Calu3 (cell line): ENCODE data around the gene ARHGEF28. TPM values are rescaled to one million over a fixed set of nuclear protein-coding genes. Genes with fewer than 3 reads are reported as not detected.

Experiments used
- BruUV-seq: library from RNA; stranded (reverse); fragments of 400-500 nt; replicated peaks from 2 replicates; lab custom pipeline; 2021; lab: Mats Ljungman, UMichigan
- CTCF ChIA-PET: fragments of 300-600 bp; sonication (Branson Sonifier 250); formaldehyde crosslinking; loops from one replicate; lab custom pipeline; 2022; ENCODE audit warnings: antibody characterized with exemption; lab: Charles Lee
- DNase-seq: peaks from one replicate; pipeline ENCODE4 v3.0.0; 2022
- H3K27ac Mint-ChIP-seq: one replicate; pipeline ENCODE4 v1.8.0; 2022; ENCODE audit warnings: mixed read lengths; ENCODE audit not compliant: unreplicated experiment
- H3K27me3 Mint-ChIP-seq: one replicate; pipeline ENCODE4 v1.8.0; 2022; ENCODE audit warnings: mixed read lengths; ENCODE audit not compliant: unreplicated experiment
- H3K36me3 Mint-ChIP-seq: one replicate; pipeline ENCODE4 v1.8.0; 2022; ENCODE audit warnings: mild to moderate bottlenecking, moderate library complexity, mixed read lengths; ENCODE audit not compliant: insufficient read depth, unreplicated experiment
- H3K4me1 Mint-ChIP-seq: one replicate; pipeline ENCODE4 v1.8.0; 2022; ENCODE audit warnings: mild to moderate bottlenecking, low read depth, mixed read lengths; ENCODE audit not compliant: unreplicated experiment
- H3K4me3 Mint-ChIP-seq: one replicate; pipeline ENCODE4 v1.8.0; 2022; ENCODE audit warnings: mild to moderate bottlenecking, low read depth, moderate library complexity, mixed read lengths; ENCODE audit not compliant: unreplicated experiment
- H3K9me3 Mint-ChIP-seq: one replicate; pipeline ENCODE4 v1.8.0; 2022; ENCODE audit warnings: low read depth, mixed read lengths; ENCODE audit not compliant: unreplicated experiment
- CTCF ChIP-seq: fragments of 200-600 bp; IDR thresholded peaks from one replicate; pipeline ENCODE4 v1.8.0; 2022; ENCODE audit warnings: antibody characterized with exemption; ENCODE audit not compliant: unreplicated experiment
- intact Hi-C: fragments of 100-400 bp; cut with micrococcal nuclease; formaldehyde crosslinking; loops from one replicate; pipeline ENCODE4 v1.10.0; 2022; ENCODE audit not compliant: unreplicated experiment
- total RNA-seq: library from RNA; stranded (reverse); gene quantifications from 2 replicates; pipeline ENCODE4 v1.2.3, GENCODE V29; 2022

Gene ARHGEF28
- total RNA-seq, 1 experiment from 2014 or later, result 92.0 TPM

- intact Hi-C loops, result no loop called here
- Mint-ChIP-seq H3K4me3 (no peak overlapping the region), H3K27ac (peak overlapping the region; percentile 9), H3K9me3 (no peaks in the 10 kb centered on the region), H3K36me3 (peaks cover 81% of the 10 kb centered on the region), H3K4me1 (peaks cover 15% of the 10 kb centered on the region), H3K27me3 (no peaks in the 10 kb centered on the region)
- DNase-seq, result no peak
- CTCF ChIA-PET, result no interaction called here
- TF ChIP-seq CTCF, result no peak
- no TSS peak for BruUV-seq
Measured at GRCh38 chr5:73896668-73897067, 270.7 kb downstream of the ARHGEF28 start.

GRCh38 chr5:73897893-73898292 is 271.9 kb downstream of the ARHGEF28 start:
- intact Hi-C loops, result no loop called here
- Mint-ChIP-seq H3K27me3 (no peaks in the 10 kb centered on the region), H3K4me3 (no peak overlapping the region), H3K4me1 (peaks cover 26% of the 10 kb centered on the region), H3K36me3 (peaks cover 79% of the 10 kb centered on the region), H3K27ac (no peak overlapping the region), H3K9me3 (no peaks in the 10 kb centered on the region)
- CTCF ChIA-PET, result no interaction called here
- no peak for TF ChIP-seq CTCF
- no peak for DNase-seq
- no TSS peak for BruUV-seq

GRCh38 chr5:73899055-73899454 is 273.1 kb downstream of the ARHGEF28 start:
- no peak overlapping the region for H3K27ac Mint-ChIP-seq
- H3K27me3 Mint-ChIP-seq, result no peaks in the 10 kb centered on the region
- no peak for DNase-seq
- intact Hi-C loops, result no loop called here
- no peaks in the 10 kb centered on the region for H3K9me3 Mint-ChIP-seq
- no TSS peak for BruUV-seq
- H3K36me3 Mint-ChIP-seq, result peaks cover 75% of the 10 kb centered on the region
- TF ChIP-seq CTCF, result no peak
- CTCF ChIA-PET, result interaction anchor here (0.6 kb wide), 1 partner anchor 39 kb away, joined by 3 read pairs; no protein-coding TSS in a partner anchor
- peaks cover 26% of the 10 kb centered on the region for H3K4me1 Mint-ChIP-seq
- H3K4me3 Mint-ChIP-seq, result no peak overlapping the region

GRCh38 chr5:73899916-73900315 is 273.9 kb downstream of the ARHGEF28 start:
- Mint-ChIP-seq H3K9me3 (no peaks in the 10 kb centered on the region), H3K4me1 (peaks cover 26% of the 10 kb centered on the region), H3K27ac (no peak overlapping the region), H3K4me3 (no peak overlapping the region), H3K27me3 (no peaks in the 10 kb centered on the region), H3K36me3 (peaks cover 72% of the 10 kb centered on the region)
- no peak for DNase-seq
- CTCF ChIA-PET, result no interaction called here
- no TSS peak for BruUV-seq
- intact Hi-C loops, result loop anchor here (5.0 kb wide), 2 partner anchors 492 to 1017 kb away; no protein-coding TSS in a partner anchor
- TF ChIP-seq CTCF, result no peak
